ENCODE data around the gene MRFAP1. TPM values are rescaled to one million over a fixed set of nuclear protein-coding genes. Genes with fewer than 3 reads are reported as not detected.
A peak's percentile ranks its signal among the peaks of the same experiment; 100 is the strongest.

MRFAP1 gene
- total RNA-seq, 4 donors from 2014 or later: 136 to 234 (median 170) TPM

GRCh38 chr4:6673660-6674499 lies 33.4 kb downstream of the MRFAP1 start:
- DNase-seq (ENCODE audit: low spot score in 2 of 2): peak; percentile 94 to 98
- H3K4me3 ChIP-seq (ENCODE audit: low read depth, poor library complexity, severe bottlenecking): peak overlapping the region; percentile 64
- TF ChIP-seq CTCF (IDR thresholded peaks at IDR 0.05) (no peak), POLR2A (IDR thresholded peaks at IDR 0.05) (peak in 1 of 2 donors; percentile 10)
- WGBS, 2 donors: 1% methylated on average over 55 to 89 of the region's 89 CpGs
- intact Hi-C loops (cut with DNase I; ENCODE audit: low total_unique reads): no loop called here

- 5 to 6% methylated on average over 36 to 39 of the region's 40 CpGs for WGBS, 2 donors
- TF ChIP-seq POLR2A (IDR thresholded peaks at IDR 0.05) (no peak), CTCF (IDR thresholded peaks at IDR 0.05) (no peak)
- DNase-seq (ENCODE audit: low spot score in 2 of 2): no peak
- intact Hi-C loops (cut with DNase I; ENCODE audit: low total_unique reads): no loop called here
- H3K4me3 ChIP-seq (ENCODE audit: low read depth, poor library complexity, severe bottlenecking): peak overlapping the region; percentile 64
Measured at GRCh38 chr4:6674500-6675149, 34.1 kb downstream of the MRFAP1 start.

DNA sequence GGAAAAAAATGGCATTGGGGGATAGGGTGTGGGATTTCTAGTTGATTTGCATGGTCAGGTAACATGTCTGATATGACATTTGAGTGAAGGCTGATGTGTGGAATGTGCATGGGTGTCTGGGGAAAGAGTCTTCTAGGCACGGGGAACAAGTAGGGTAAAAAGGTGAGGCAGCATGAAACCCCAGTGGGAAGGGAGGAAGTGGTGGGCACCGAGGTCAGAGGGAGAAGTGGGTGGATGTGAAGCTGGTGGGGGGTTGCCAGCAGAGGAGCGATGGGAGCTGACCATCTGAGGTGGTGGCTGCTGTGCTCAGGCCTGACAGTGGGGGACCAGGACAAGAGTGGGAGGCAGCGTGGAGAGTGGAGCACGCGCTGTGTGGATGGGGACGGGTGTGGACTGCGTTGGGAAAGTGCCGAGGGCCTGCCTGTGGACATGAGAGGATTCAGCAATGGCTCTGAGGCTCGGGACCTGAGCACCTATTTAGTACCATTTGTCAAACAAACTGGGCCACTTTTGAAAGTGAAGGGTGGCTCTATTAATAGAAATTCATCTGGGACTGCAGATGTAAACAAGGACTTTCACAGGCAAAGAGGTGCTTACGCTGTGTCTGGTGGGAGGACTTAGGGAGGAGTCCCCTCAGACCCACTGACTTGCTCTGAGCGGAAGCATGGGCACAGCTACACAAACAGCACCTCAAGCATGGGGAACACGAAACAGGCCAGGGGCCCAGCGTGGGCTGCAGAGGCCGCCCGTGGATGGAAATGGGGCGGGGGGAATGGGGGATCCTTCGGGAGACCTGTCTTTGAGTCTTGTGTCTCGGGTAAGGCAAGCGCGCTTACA lies 36.5 kb downstream of the MRFAP1 start:
- no peak overlapping the region for H3K4me3 ChIP-seq (ENCODE audit: low read depth, poor library complexity, severe bottlenecking)

DNA sequence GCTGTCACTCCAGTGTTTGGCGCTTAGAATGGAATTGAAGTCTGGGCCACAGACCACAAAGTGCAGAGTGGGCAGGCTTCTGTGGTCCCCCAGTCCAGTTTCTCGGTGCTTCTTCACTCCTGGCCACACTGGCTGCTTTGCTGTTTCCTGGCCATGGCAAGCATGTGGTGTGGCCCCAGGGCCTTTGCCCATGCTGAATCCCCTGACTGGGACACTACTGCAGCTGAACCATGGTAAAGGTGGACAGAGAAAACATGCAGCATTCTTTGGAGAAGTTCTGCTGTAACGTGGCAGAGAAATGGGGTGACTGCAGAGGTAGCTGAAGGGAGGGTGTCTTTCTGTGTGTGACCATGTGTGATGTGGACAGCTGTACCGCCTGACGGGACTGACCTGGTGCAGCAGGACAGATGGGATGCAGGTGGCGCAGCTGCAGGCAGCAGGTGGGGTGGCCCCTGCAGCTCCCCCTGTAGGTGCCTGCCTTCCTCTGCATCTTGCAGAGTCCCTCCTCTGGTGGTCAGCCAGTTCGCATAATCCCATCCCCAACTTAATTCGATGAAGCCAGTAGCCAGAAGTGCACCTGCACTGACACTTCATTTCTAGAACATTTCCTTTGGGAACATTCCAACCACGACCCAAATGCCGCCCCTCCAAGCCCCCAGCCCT lies 40.0 kb downstream of the MRFAP1 start:
- no peak overlapping the region for H3K4me3 ChIP-seq (ENCODE audit: low read depth, poor library complexity, severe bottlenecking)
- TF ChIP-seq CTCF (IDR thresholded peaks at IDR 0.05): no peak
- 85% methylated on average over 10 of the region's 10 CpGs for WGBS, 2 donors
- intact Hi-C loops (cut with DNase I; ENCODE audit: low total_unique reads): no loop called here
- no peak for DNase-seq (ENCODE audit: low spot score in 2 of 2)

More for the DNA sequence above, 36.5 kb downstream of the MRFAP1 start:
- TF ChIP-seq CTCF (IDR thresholded peaks at IDR 0.05) (no peak), POLR2A (IDR thresholded peaks at IDR 0.05) (no peak)
- intact Hi-C loops (cut with DNase I; ENCODE audit: low total_unique reads): no loop called here
- DNase-seq (ENCODE audit: low spot score in 2 of 2): no peak
- 88 to 90% methylated on average over 21 of the region's 21 CpGs for WGBS, 2 donors

- TF ChIP-seq CTCF (IDR thresholded peaks at IDR 0.05) (no peak), POLR2A (IDR thresholded peaks at IDR 0.05) (no peak)
- no peak overlapping the region for H3K4me3 ChIP-seq (ENCODE audit: low read depth, poor library complexity, severe bottlenecking)
- 72 to 92% methylated on average over 8 to 9 of the region's 9 CpGs for WGBS, 2 donors
- DNase-seq (ENCODE audit: low spot score in 2 of 2): no peak
- intact Hi-C loops (cut with DNase I; ENCODE audit: low total_unique reads): no loop called here
Measured at GRCh38 chr4:6681191-6681590, 40.7 kb downstream of the MRFAP1 start.

Measured in lower leg skin (tissue), 4 donors.